IMR-90 (cell line): ENCODE data around the gene GTPBP4. TPM values are rescaled to one million over a fixed set of nuclear protein-coding genes. Genes with fewer than 3 reads are reported as not detected.

ENCODE experiments used
- ATAC-seq: fragments of 200-7000 bp; cut with Tn5 transposase; 2 replicates; pipeline ENCODE4 v1.9.1; 2020; ENCODE audit warnings: low read depth, mild to moderate bottlenecking, moderate library complexity
- BruUV-seq: library from RNA; stranded (reverse); fragments of 400-500 nt; replicated peaks from 2 replicates; lab custom pipeline; 2021; lab: Mats Ljungman, UMichigan
- CTCF ChIA-PET: fragments of 300-600 bp; formaldehyde crosslinking; extraction: SDS; loops from one replicate; lab custom pipeline; 2021; ENCODE audit warnings: antibody characterized with exemption; lab: Yijun Ruan, JAX
- POLR2A ChIA-PET: fragments of 300-600 bp; sonication (Branson Sonifier 250); formaldehyde crosslinking; loops from one replicate; lab custom pipeline; 2022; ENCODE audit warnings: antibody characterized with exemption; ENCODE audit not compliant: unreplicated experiment; lab: Charles Lee
- DNase-seq: peaks from one replicate; pipeline ENCODE4 v3.0.0; 2013
- H2AFZ ChIP-seq: replicated peaks from 2 replicates; pipeline ENCODE3; 2013; ENCODE audit warnings: low read length, mild to moderate bottlenecking; ENCODE audit not compliant: poor library complexity
- H2AK5ac ChIP-seq: 2 replicates; pipeline ENCODE4 v1.6.1; 2013; ENCODE audit warnings: low read depth, low read length, inconsistent platforms
- H2AK9ac ChIP-seq: replicated peaks from 2 replicates; pipeline ENCODE3; 2013; ENCODE audit warnings: mild to moderate bottlenecking, low read depth, low read length, moderate library complexity; ENCODE audit not compliant: poor library complexity
- H2BK120ac ChIP-seq: 2 replicates; pipeline ENCODE4 v1.6.1; 2013; ENCODE audit warnings: low read depth, low read length, inconsistent platforms
- H2BK15ac ChIP-seq: 3 replicates; pipeline ENCODE4 v1.6.1; 2013; ENCODE audit warnings: low read depth, low read length, inconsistent platforms
- H2BK20ac ChIP-seq: 2 replicates; pipeline ENCODE4 v1.6.1; 2013; ENCODE audit warnings: low read depth, mild to moderate bottlenecking, inconsistent platforms, low read length, moderate library complexity
- H2BK5ac ChIP-seq: 2 replicates; pipeline ENCODE4 v1.6.1; 2013; ENCODE audit warnings: mild to moderate bottlenecking, low read depth, low read length, inconsistent platforms; ENCODE audit not compliant: poor library complexity, severe bottlenecking
- H3K14ac ChIP-seq: replicated peaks from 2 replicates; pipeline ENCODE4 v1.6.1; 2013; ENCODE audit warnings: low read depth, low read length, inconsistent platforms
- H3K18ac ChIP-seq: 2 replicates; pipeline ENCODE4 v1.6.1; 2013; ENCODE audit warnings: low read depth, low read length, control low read depth
- H3K23ac ChIP-seq: 2 replicates; pipeline ENCODE4 v1.6.1; 2013; ENCODE audit warnings: low read depth, low read length, inconsistent platforms
- H3K27ac ChIP-seq: 2 replicates; pipeline ENCODE4 v1.5.1; 2013; ENCODE audit warnings: mild to moderate bottlenecking, control low read depth, low read length; ENCODE audit not compliant: insufficient read depth
- H3K27me3 ChIP-seq: 2 replicates; pipeline ENCODE4 v1.6.1; 2013; ENCODE audit warnings: low read length; ENCODE audit not compliant: control insufficient read depth, insufficient read depth
- H3K36me3 ChIP-seq: 2 replicates; pipeline ENCODE4 v1.6.1; 2013; ENCODE audit warnings: low read length, mixed read lengths; ENCODE audit not compliant: control insufficient read depth, insufficient read depth
- H3K4ac ChIP-seq: 2 replicates; pipeline ENCODE4 v1.6.1; 2013; ENCODE audit warnings: low read depth, low read length, inconsistent platforms
- H3K4me1 ChIP-seq: 2 replicates; pipeline ENCODE4 v1.6.1; 2013; ENCODE audit warnings: low read length, mixed read lengths; ENCODE audit not compliant: control insufficient read depth, insufficient read depth
- H3K4me2 ChIP-seq: 2 replicates; pipeline ENCODE4 v1.6.1; 2013; ENCODE audit warnings: low read depth, mild to moderate bottlenecking, control low read depth, low read length, moderate library complexity
- H3K4me3 ChIP-seq: 2 replicates; pipeline ENCODE4 v1.5.1; 2013; ENCODE audit warnings: low read depth, mild to moderate bottlenecking, control low read depth, low read length, moderate library complexity; ENCODE audit not compliant: insufficient read depth
- H3K56ac ChIP-seq: 2 replicates; pipeline ENCODE4 v1.6.1; 2013; ENCODE audit warnings: low read length, inconsistent platforms; ENCODE audit not compliant: insufficient read depth; ENCODE audit errors: extremely low read depth
- H3K79me1 ChIP-seq, 2 experiments: 2 replicates each; pipeline ENCODE4 v1.6.1; 2013; ENCODE audit warnings: low read length in 2 of 2, inconsistent platforms in 1 of 2, low read depth in 1 of 2
- H3K9ac ChIP-seq: 2 replicates; pipeline ENCODE4 v1.6.1; 2013; ENCODE audit warnings: low read depth, low read length, control low read depth
- H3K9me1 ChIP-seq: 2 replicates; pipeline ENCODE4 v1.6.1; 2013; ENCODE audit warnings: low read length, inconsistent platforms; ENCODE audit not compliant: insufficient read depth
- H3K9me3 ChIP-seq: 2 replicates; pipeline ENCODE4 v1.6.1; 2013; ENCODE audit warnings: low read length; ENCODE audit not compliant: control insufficient read depth, insufficient read depth
- H4K20me1 ChIP-seq: 2 replicates; pipeline ENCODE4 v1.6.1; 2013; ENCODE audit warnings: low read length, inconsistent platforms; ENCODE audit not compliant: insufficient read depth
- H4K5ac ChIP-seq: 2 replicates; pipeline ENCODE4 v1.6.1; 2013; ENCODE audit warnings: mild to moderate bottlenecking, low read depth, low read length, control low read depth
- H4K8ac ChIP-seq, 2 experiments: 2 replicates each; pipeline ENCODE4 v1.6.1; 2013; ENCODE audit warnings: low read depth in 2 of 2, low read length in 2 of 2, control low read depth in 1 of 2, inconsistent platforms in 1 of 2
- H4K91ac ChIP-seq: 2 replicates; pipeline ENCODE4 v1.6.1; 2013; ENCODE audit warnings: low read depth, low read length, inconsistent platforms; ENCODE audit not compliant: insufficient read depth
- CTCF ChIP-seq: conservative IDR thresholded peaks from 2 replicates; pipeline ENCODE4 v1.5.1; 2012; ENCODE audit warnings: mild to moderate bottlenecking, low read depth, low read length, improper control_type of control experiment
- USF2 ChIP-seq: fragments of 150-350 bp; IDR thresholded peaks from 2 replicates; pipeline ENCODE4 v1.6.1; 2017; ENCODE audit warnings: mild to moderate bottlenecking, antibody characterized with exemption, low read length, low read depth
- WGBS, 2 experiments: methylation state at CpG; one replicate each; pipeline versions ENCODE4 v1.1.5 to v1.1.7; 2013; ENCODE audit warnings: missing lambda C conversion rate in 2 of 2; ENCODE audit not compliant: insufficient read length in 1 of 2; ENCODE audit errors: extremely low coverage in 2 of 2; 5-methylcytosine and 5-hydroxymethylcytosine counted together
- dilution Hi-C: fragments of 300-500 bp; cut with HindIII; formaldehyde crosslinking; loops from one replicate; pipeline ENCODE4 v1.14.3; 2018; ENCODE audit warnings: low sequenced_read_pairs; ENCODE audit not compliant: unreplicated experiment
- in situ Hi-C: fragments of 300-500 bp; cut with MboI; formaldehyde crosslinking; loops from 3 replicates; pipeline ENCODE4 v1.14.3; 2019; ENCODE audit warnings: low sequenced_read_pairs, inconsistent platforms, mixed read lengths
- intact Hi-C: fragments of 100-400 bp; cut with micrococcal nuclease; formaldehyde crosslinking; loops from 2 replicates; pipeline ENCODE4 v1.10.0; 2022
- polyA plus RNA-seq, 3 experiments: library from polyadenylated mRNA; depleted of rRNA; stranded (reverse); fragments of >200 nt; gene quantifications; 2 replicates each; pipeline ENCODE4 v1.2.3, GENCODE V29; 2012; ENCODE audit warnings: low replicate concordance in 1 of 3
- total RNA-seq: library from RNA; depleted of rRNA; stranded (reverse); fragments of >200 nt; gene quantifications from 2 replicates; pipeline ENCODE4 v1.2.3, GENCODE V29; 2012

The GTPBP4 gene
- total and polyA plus RNA-seq, 2 of the 4 experiments (the other 2 are of a cell fraction), result 46.2 to 48.6 TPM

DNA sequence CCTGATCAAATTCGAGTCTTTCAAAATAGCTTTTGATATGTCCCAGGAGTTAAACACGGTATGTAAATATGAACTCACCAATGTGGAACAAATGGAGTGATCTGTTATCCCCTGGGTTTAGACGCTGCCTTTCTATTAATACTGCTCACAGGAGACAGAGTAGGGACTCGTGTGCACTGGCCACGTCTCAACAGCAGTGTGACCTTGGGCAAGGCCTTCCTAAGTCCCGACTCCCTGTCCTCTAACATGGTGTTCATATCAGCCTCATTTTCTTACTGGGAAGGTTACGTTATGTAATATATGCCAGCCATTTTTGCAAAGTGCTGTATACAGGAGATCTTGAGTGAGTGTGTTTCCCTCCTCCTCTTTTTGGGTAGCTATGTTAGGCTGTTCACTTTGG, 69.8 kb downstream of the GTPBP4 start:
- POLR2A ChIA-PET, result no interaction called here
- peaks cover 34 to 58% of the 10 kb centered on the region in 2 experiments for H3K79me1 ChIP-seq
- no peak overlapping the region for H2BK15ac ChIP-seq
- dilution Hi-C loops (no loop called here), intact Hi-C loops (no loop called here), in situ Hi-C loops (no loop called here)
- H4K8ac ChIP-seq, result no peak overlapping the region
- H4K91ac ChIP-seq, result no peak overlapping the region
- H3K9me3 ChIP-seq, result no peaks in the 10 kb centered on the region
- H2AFZ ChIP-seq, result no peak overlapping the region
- no peak overlapping the region for H2BK5ac ChIP-seq
- H2BK20ac ChIP-seq, result no peak overlapping the region
- WGBS, 2 experiments, result 100% methylated on average over 2 of the region's 7 CpGs; no CpG with 5 or more reads in 1 of the 2 experiments
- TF ChIP-seq CTCF (no peak), USF2 (no peak)
- no peak overlapping the region for H4K5ac ChIP-seq
- no peak overlapping the region for H3K56ac ChIP-seq
- no peaks in the 10 kb centered on the region for H3K27me3 ChIP-seq
- peaks cover 2% of the 10 kb centered on the region for H3K4me1 ChIP-seq
- H3K4me2 ChIP-seq, result peak overlapping the region; percentile 16; the same call in 1 of the 2 replicates
- H3K9ac ChIP-seq, result no peak overlapping the region
- H3K14ac ChIP-seq, result no peak overlapping the region
- no peak overlapping the region for H2AK9ac ChIP-seq
- H3K27ac ChIP-seq, result no peak overlapping the region
- H4K20me1 ChIP-seq, result peaks cover 27% of the 10 kb centered on the region
- H3K36me3 ChIP-seq, result peaks cover 4% of the 10 kb centered on the region; the same call in 1 of the 2 replicates
- no peak overlapping the region for H3K4me3 ChIP-seq
- H3K9me1 ChIP-seq, result peaks cover 14% of the 10 kb centered on the region
- BruUV-seq, result no TSS peak
- H3K18ac ChIP-seq, result no peak overlapping the region
- 0 out of 2 replicates have a peak overlapping the region, but pooled peaks have one; percentile 5 for H3K23ac ChIP-seq
- H2BK120ac ChIP-seq, result no peak overlapping the region
- CTCF ChIA-PET, result no interaction called here
- DNase-seq, result no peak
- ATAC-seq, result no peak
- no peak overlapping the region for H3K4ac ChIP-seq
- H2AK5ac ChIP-seq, result no peak overlapping the region
